ENCODE results near the gene IGFL2. TPM values are rescaled to one million over a fixed set of nuclear protein-coding genes. Genes with fewer than 3 reads are reported as not detected.

Gene IGFL2
- total and polyA plus RNA-seq, 9 of the 15 experiments (the other 6 are each of a cell fraction or from before 2014, with no cell fraction given), result 0.42 to 1.7 (median 0.75) TPM; not detected in 2

GRCh38 chr19:46192992-46193650, 45.1 kb downstream of the IGFL2 start (continued):
- peak; percentile 83; the same call in 1 of the 2 replicates for TF ChIP-seq ARID3A (IDR thresholded peaks at IDR 0.05; ENCODE audit: borderline replicate concordance, low read depth, low read length)
- peak; percentile 87 for TF ChIP-seq GATA2 (CRISPR knock-in tag; IDR thresholded peaks at IDR 0.05)
- peak; percentile 95 for TF ChIP-seq SMARCE1 (IDR thresholded peaks at IDR 0.05)
- no peak for TF ChIP-seq GABPB1 (CRISPR knock-in tag; IDR thresholded peaks at IDR 0.05)
- TF ChIP-seq FOSL1 (tag; conservative IDR thresholded peaks at IDR 0.05), result peak; percentile 99
- TF ChIP-seq ZFP1 (CRISPR knock-in tag; IDR thresholded peaks at IDR 0.05), result peak; percentile 63
- TF ChIP-seq HMGXB4 (CRISPR knock-in tag; IDR thresholded peaks at IDR 0.05), result no peak
- TF ChIP-seq HDAC2 (IDR thresholded peaks at IDR 0.05), result peak; percentile 73; the same call in 1 of the 2 replicates
- no peak for TF ChIP-seq NR3C1 (CRISPR knock-in tag; IDR thresholded peaks at IDR 0.05)
- no peak for TF ChIP-seq ZNF197 (CRISPR knock-in tag; IDR thresholded peaks at IDR 0.05; ENCODE audit: low read depth)
- peak; percentile 66; the same call in 1 of the 2 replicates for TF ChIP-seq L3MBTL2 (IDR thresholded peaks at IDR 0.05)
- TF ChIP-seq BDP1 (IDR thresholded peaks at IDR 0.05; ENCODE audit: insufficient read depth, insufficient read length), result no peak
- no peak for TF ChIP-seq SRSF3 (IDR thresholded peaks at IDR 0.05; ENCODE audit: insufficient read depth, low read length)
- TF ChIP-seq ZNF436 (CRISPR knock-in tag; IDR thresholded peaks at IDR 0.05), result no peak
- no peak for TF ChIP-seq MITF (IDR thresholded peaks at IDR 0.05)
- no peak for TF ChIP-seq TARDBP (IDR thresholded peaks at IDR 0.05)
- peak; percentile 23; the same call in 1 of the 2 replicates for TF ChIP-seq TRIM28 (IDR thresholded peaks at IDR 0.05)
- no peak for TF ChIP-seq RBM15 (IDR thresholded peaks at IDR 0.05; ENCODE audit: insufficient read depth, low read length)
- no peak for TF ChIP-seq RBM25 (IDR thresholded peaks at IDR 0.05; ENCODE audit: low read depth, low read length, severe bottlenecking)
- TF ChIP-seq SREBF2 (CRISPR knock-in tag; IDR thresholded peaks at IDR 0.05), result no peak
- TF ChIP-seq MXI1 (IDR thresholded peaks at IDR 0.05; ENCODE audit: low read depth, low read length), result no peak
- no peak for TF ChIP-seq FIP1L1 (IDR thresholded peaks at IDR 0.05; ENCODE audit: low read depth, low read length, poor library complexity, severe bottlenecking)
- TF ChIP-seq KDM5B (IDR thresholded peaks at IDR 0.05; ENCODE audit: insufficient replicate concordance, low read depth, low read length), result peak; percentile 55
- TF ChIP-seq SRSF9 (IDR thresholded peaks at IDR 0.05; ENCODE audit: borderline replicate concordance, low read depth, low read length), result no peak
- TF ChIP-seq ZNF589 (CRISPR knock-in tag; IDR thresholded peaks at IDR 0.05; ENCODE audit: low read depth), result no peak
- no peak for TF ChIP-seq HMGN3 (IDR thresholded peaks at IDR 0.05; ENCODE audit: borderline replicate concordance, extremely low read depth, insufficient read length, low read depth, low read length)

Data from K562 (cell line).